HG02885 (cell line): ENCODE measurements around the gene AIMP2.
"Not testable (repeated sequence)": the region's sequence is repeated elsewhere in the genome, so short reads cannot be mapped to it uniquely, and the experiment has no call there.

Experiments used
- ATAC-seq: cut with Tn5 transposase; IDR thresholded peaks from one replicate; pipeline ENCODE4 v1.9.1; 2021; ENCODE audit warnings: mild to moderate bottlenecking; ENCODE audit not compliant: unreplicated experiment, poor library complexity

Gene AIMP2

DNA sequence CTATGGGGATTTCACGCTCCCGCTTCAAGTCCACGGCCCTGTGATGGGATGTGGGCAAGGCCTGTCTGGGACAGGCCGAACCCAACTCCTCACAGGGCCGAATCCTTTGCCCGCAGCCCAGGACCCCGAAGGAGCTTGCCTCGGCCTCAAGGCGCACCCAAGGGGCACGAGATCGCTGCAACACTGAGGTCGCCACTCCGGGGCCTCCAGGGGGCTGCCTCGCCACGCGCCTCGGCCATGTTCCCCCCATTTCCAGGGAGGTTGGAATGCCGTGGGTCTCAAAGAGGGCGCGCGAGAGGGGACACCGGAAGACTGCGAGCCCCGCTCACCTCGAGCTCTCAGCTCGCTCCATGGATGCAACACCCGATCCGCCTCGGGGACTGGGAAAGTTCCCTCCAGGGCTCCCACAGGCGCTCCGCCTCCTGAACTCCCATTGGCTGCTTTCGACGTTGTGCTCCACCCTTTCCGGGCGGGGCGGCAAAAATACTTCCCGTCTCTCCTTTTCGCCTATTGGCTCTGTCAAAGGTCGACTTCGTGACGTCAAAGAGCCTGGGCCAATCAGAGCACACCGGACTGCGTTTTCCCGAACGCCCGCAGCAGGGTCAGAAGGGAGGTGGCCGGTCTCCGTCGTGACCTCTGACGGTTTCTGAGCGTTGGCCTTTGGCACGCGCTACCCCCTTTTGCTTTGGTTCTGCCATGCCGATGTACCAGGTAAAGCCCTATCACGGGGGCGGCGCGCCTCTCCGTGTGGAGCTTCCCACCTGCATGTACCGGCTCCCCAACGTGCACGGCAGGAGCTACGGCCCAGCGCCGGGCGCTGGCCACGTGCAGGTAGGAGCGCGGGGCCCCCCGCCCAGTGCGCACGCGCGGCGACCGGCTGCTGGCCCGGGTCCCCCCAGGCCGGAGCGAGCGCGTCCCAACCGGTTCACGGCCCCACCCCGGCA, at the start of gene AIMP2, which contains the start of gene PMS2:
AIMP2 (plus strand) TSS at position 605 of the 944 bp plus-strand sequence; CDS start at position 697, 92 bp downstream.
PMS2 (minus strand) TSS at position 382 of the 944 bp plus-strand sequence; CDS start at position 352, 30 bp downstream.
- ATAC-seq: peak; percentile 94

GRCh38 chr7:5963205-5963604, 45.9 kb upstream of the AIMP2 start:
- ATAC-seq: not testable (repeated sequence)

- not testable (repeated sequence) for ATAC-seq
Observed at GRCh38 chr7:5963810-5964209, 45.3 kb upstream of the AIMP2 start.

GRCh38 chr7:5970347-5970911, 38.6 kb upstream of the AIMP2 start, which contains the start of gene RSPH10B:
Gene RSPH10B, minus strand, starts transcription at chr7:5970689. Its CDS starts 3,573 bp downstream, at chr7:5967116.
- ATAC-seq: not testable (repeated sequence)

- ATAC-seq: not testable (repeated sequence)
Observed at GRCh38 chr7:5973580-5973979, 35.5 kb upstream of the AIMP2 start.

- not testable (repeated sequence) for ATAC-seq
Observed at GRCh38 chr7:5979680-5980314, 29.3 kb upstream of the AIMP2 start.

GRCh38 chr7:5987061-5987460, 22.0 kb upstream of the AIMP2 start:
- not testable (repeated sequence) for ATAC-seq

DNA sequence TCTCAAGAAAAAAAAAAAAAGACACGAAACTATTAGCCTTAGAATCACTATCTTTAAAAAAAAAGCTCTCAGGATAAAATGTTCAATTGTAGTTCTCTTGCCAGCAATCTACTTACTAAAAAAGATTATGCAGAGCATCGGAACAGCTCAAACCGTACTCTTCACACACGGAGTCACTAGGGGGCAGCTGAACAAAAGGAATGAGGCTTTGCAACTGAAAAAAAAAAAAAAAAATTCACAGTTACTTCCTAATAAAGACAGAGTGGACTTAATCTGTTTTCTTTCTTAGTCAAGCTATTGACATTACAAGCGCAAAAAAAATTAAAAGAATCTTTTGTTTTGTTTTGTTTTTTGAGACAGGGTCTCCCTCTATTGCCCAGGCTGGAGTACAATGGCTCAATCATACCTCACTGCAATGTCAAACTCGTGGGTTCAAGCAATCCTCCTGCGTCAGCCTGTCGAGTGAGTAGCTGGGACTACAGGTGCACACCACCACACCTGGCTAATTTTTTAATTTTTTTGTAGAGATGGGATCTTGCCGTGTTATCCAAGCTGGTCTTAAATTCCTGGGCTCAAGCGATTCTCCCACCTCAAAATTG, 11.8 kb upstream of the AIMP2 start:
- no peak for ATAC-seq

DNA sequence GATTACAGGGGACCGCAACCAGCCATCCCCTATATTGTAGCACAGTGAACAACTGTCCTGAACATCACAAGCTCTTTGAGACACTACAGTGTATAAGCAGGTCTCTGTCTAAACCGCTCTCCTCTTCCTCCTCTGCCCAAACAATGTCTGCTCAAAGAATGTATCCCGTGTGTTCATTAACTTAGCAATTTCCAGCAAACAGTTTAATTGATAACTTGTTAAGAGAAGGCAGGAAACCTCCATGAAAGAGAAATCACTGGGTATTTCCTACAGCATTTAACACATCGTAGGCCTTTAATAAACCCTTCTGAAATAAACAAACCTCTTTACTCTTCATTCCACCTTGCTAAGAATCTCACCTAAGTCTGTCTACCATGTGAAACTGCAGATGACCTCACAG, 1.7 kb upstream of the AIMP2 start:
- ATAC-seq: no peak

DNA sequence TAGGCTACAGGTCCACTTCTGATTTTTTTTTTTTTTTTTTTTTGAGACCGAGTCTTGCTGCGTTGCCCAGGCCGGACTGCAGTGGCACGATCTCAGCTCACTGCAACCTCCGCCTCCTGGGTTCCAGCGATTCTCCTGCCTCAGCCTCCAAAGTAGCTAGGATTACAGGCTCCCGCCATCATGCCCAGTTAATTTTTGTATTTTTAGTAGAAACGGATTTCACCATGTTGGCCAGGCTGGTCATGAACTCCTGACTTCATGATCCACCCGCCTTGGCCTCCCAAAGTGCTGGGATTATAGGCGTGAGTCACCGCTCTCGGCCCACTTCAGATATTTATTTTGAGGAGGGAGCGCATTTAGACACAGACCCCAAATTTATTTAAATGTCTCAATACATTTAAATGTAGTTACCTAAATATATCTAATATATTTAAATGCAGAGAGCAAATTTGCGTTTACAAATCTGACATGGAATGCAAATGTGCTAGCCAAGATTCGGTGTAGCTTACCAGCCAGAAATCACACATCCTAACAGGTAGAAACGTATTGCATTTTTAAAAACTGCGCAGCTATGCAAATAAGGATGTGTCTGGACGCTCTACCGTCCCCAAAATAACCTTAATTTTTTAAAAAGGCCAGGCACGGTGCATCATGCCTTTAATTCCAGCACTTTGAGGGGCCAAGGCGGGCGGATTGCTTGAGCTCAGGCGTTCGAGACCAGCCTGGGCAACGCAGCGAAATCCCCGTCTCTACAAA, 1.1 kb upstream of the AIMP2 start:
- ATAC-seq: not testable (repeated sequence)

- not testable (repeated sequence) for ATAC-seq
Observed at GRCh38 chr7:6010370-6010769, 1.3 kb downstream of the AIMP2 start.

DNA sequence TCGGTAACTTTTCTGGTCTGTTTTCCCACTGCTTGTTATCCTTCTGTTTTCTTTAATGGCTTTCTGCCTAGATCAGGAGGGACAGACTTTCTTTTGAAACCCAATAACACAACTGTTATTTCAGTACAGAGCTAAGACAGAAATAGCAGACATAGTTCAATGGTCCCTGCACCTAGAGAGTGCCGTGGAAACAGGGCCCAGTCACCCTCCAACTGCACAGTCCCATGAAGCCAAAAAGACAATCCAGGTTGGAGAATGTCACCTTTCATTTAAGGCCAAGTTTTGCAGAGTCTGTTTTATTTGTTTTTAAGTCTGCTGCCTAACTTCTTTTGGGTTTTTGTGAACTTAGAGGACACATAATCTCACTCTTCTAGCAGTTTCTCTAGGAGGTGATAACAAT, 2.5 kb downstream of the AIMP2 start:
- no peak for ATAC-seq

- ATAC-seq: no peak
Observed at GRCh38 chr7:6012355-6013104, 3.5 kb downstream of the AIMP2 start.

DNA sequence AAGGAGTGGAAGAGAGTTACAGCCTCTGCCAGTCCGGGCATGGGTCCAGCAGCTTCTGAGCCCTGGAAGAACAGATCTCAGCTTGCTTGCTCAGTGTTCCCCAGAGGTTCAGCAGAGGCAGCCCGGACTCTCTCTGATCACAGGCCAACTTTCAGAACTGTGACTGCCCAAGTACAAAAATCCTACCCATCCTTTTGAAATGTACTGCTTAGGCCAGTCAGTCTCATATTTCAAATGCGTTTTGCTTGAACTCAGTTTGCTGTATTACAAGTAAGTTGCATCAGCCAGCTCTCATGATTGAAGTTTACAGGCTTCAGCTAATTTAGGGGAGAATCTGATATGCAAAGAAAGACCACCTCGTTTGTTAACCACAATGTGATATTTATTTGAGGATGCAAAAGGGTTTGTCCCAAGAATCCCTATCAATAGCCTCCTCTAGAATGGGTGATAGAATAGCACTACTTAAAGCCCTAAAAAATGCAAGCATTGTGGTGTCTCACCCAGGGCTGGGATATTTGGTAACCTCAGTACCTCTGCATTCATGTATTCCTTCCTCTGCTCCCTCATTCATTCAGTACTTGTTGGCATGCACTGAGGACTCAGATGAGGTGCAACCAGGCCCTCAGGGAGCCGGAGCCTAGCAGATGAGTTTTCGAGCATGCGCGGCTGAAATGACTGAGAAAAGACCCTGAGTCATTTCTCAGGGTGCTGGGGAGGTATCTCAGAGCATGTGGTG, 7.0 kb downstream of the AIMP2 start:
- peak; percentile 11 for ATAC-seq

GRCh38 chr7:6016653-6016966, 7.5 kb downstream of the AIMP2 start:
- ATAC-seq: no peak

DNA sequence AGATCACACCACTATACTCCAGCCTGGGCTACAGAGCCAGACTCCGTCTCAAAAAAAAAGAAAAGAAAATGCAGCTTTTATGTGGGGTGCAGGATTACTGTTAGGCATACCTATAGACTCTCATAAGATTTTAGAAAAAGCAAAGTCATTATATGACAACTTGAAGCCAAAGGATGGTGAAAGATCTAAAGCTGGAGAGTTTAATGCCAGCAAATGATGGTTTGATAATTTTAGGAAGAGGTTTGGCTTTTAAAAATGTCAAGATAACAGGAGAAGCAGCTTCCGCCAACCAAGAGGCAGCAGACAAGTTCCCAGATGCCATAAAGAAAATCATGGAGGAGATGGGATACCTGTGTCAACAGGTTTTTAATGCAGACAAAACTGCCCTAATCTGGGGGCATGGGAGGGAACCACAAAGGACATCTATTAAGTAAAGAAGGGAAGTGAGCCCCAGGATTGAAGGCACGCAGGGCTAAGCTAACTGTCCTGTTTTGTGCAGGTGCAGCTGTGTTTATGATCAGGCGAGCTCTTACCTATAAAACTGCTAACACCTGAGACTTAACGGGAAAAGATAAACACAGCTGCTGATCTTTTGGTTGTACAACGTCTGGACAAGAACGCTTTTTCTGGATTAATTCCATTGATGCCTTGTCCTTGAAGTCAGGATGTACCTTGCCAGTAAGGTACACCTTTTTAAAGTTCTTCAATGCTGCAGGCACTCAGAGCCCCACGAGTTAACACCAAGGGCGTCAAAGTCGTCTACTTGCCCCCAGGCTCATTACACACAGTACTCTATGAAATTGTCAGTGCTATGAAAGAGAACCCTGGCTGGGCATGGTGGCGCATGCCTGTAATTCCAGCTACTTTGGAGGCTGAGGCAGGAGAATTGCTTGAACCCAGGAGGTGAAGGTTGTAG, 11.6 kb downstream of the AIMP2 start:
- ATAC-seq: no peak

GRCh38 chr7:6022707-6023106, 13.6 kb downstream of the AIMP2 start:
- ATAC-seq: no peak
